T-helper 1 cell treated with Interleukin-12 subunit alpha and Interleukin-12 subunit beta and Interleukin-4 antibody, amounts not matched to agents 30 μg/mL and 1 μg/mL, for 36 hours (primary cell): ENCODE results near the gene YWHAB.

Experiments
- H3K27ac Mint-ChIP-seq: one replicate; pipeline ENCODE4 v1.8.0; 2021; ENCODE audit warnings: mild to moderate bottlenecking, mixed read lengths
- H3K27me3 Mint-ChIP-seq: one replicate; pipeline ENCODE4 v1.8.0; 2021; ENCODE audit warnings: low read depth, mixed read lengths
- H3K36me3 Mint-ChIP-seq: one replicate; pipeline ENCODE4 v1.8.0; 2021; ENCODE audit warnings: low read depth, mixed read lengths
- H3K4me1 Mint-ChIP-seq: one replicate; pipeline ENCODE4 v1.8.0; 2021; ENCODE audit warnings: low read depth, mixed read lengths
- H3K4me3 Mint-ChIP-seq: one replicate; pipeline ENCODE4 v1.8.0; 2021; ENCODE audit warnings: mild to moderate bottlenecking, moderate library complexity, mixed read lengths
- H3K9me3 Mint-ChIP-seq: one replicate; pipeline ENCODE4 v1.8.0; 2021; ENCODE audit warnings: mixed read lengths

YWHAB gene

GRCh38 chr20:44914924-44915323 lies 29.4 kb downstream of the YWHAB start:
- Mint-ChIP-seq H3K27ac (peak overlapping the region; percentile 71), H3K36me3 (peaks cover 19% of the 10 kb centered on the region), H3K27me3 (no peaks in the 10 kb centered on the region), H3K4me1 (peaks cover 19% of the 10 kb centered on the region), H3K4me3 (no peak overlapping the region), H3K9me3 (no peaks in the 10 kb centered on the region)

GRCh38 chr20:44916586-44916985 lies 31.1 kb downstream of the YWHAB start:
- H3K4me1 Mint-ChIP-seq: peaks cover 15% of the 10 kb centered on the region
- no peaks in the 10 kb centered on the region for H3K27me3 Mint-ChIP-seq
- H3K36me3 Mint-ChIP-seq: peaks cover 19% of the 10 kb centered on the region
- no peak overlapping the region for H3K27ac Mint-ChIP-seq
- no peak overlapping the region for H3K4me3 Mint-ChIP-seq
- no peaks in the 10 kb centered on the region for H3K9me3 Mint-ChIP-seq

GRCh38 chr20:44917399-44917798 lies 31.9 kb downstream of the YWHAB start:
- Mint-ChIP-seq H3K4me3 (no peak overlapping the region), H3K27ac (no peak overlapping the region), H3K27me3 (no peaks in the 10 kb centered on the region), H3K9me3 (no peaks in the 10 kb centered on the region), H3K36me3 (peaks cover 18% of the 10 kb centered on the region), H3K4me1 (peaks cover 13% of the 10 kb centered on the region)

GRCh38 chr20:44918342-44918741 lies 32.8 kb downstream of the YWHAB start:
- H3K27ac Mint-ChIP-seq: no peak overlapping the region
- no peaks in the 10 kb centered on the region for H3K27me3 Mint-ChIP-seq
- H3K36me3 Mint-ChIP-seq: peaks cover 16% of the 10 kb centered on the region
- peaks cover 11% of the 10 kb centered on the region for H3K4me1 Mint-ChIP-seq
- H3K4me3 Mint-ChIP-seq: no peak overlapping the region
- no peaks in the 10 kb centered on the region for H3K9me3 Mint-ChIP-seq

- no peak overlapping the region for H3K4me3 Mint-ChIP-seq
- no peaks in the 10 kb centered on the region for H3K9me3 Mint-ChIP-seq
- no peaks in the 10 kb centered on the region for H3K27me3 Mint-ChIP-seq
- H3K4me1 Mint-ChIP-seq: peaks cover 10% of the 10 kb centered on the region
- H3K36me3 Mint-ChIP-seq: peaks cover 13% of the 10 kb centered on the region
- no peak overlapping the region for H3K27ac Mint-ChIP-seq
These were observed 33.3 kb downstream of the YWHAB start for GRCh38 chr20:44918761-44919160.

GRCh38 chr20:44921447-44921846 lies 35.9 kb downstream of the YWHAB start:
- peaks cover 13% of the 10 kb centered on the region for H3K36me3 Mint-ChIP-seq
- H3K4me1 Mint-ChIP-seq: no peaks in the 10 kb centered on the region
- H3K4me3 Mint-ChIP-seq: no peak overlapping the region
- no peaks in the 10 kb centered on the region for H3K9me3 Mint-ChIP-seq
- no peaks in the 10 kb centered on the region for H3K27me3 Mint-ChIP-seq
- H3K27ac Mint-ChIP-seq: no peak overlapping the region

- H3K9me3 Mint-ChIP-seq: no peaks in the 10 kb centered on the region
- no peak overlapping the region for H3K27ac Mint-ChIP-seq
- H3K4me3 Mint-ChIP-seq: no peak overlapping the region
- peaks cover 7% of the 10 kb centered on the region for H3K36me3 Mint-ChIP-seq
- no peaks in the 10 kb centered on the region for H3K4me1 Mint-ChIP-seq
- H3K27me3 Mint-ChIP-seq: no peaks in the 10 kb centered on the region
These were observed 39.0 kb downstream of the YWHAB start for GRCh38 chr20:44924541-44924940.

GRCh38 chr20:44928595-44928994 lies 43.1 kb downstream of the YWHAB start:
- Mint-ChIP-seq H3K36me3 (peaks cover 13% of the 10 kb centered on the region), H3K9me3 (no peaks in the 10 kb centered on the region), H3K4me1 (no peaks in the 10 kb centered on the region), H3K4me3 (no peak overlapping the region), H3K27me3 (no peaks in the 10 kb centered on the region), H3K27ac (no peak overlapping the region)

GRCh38 chr20:44930517-44931168 lies 45.1 kb downstream of the YWHAB start:
- no peaks in the 10 kb centered on the region for H3K4me1 Mint-ChIP-seq
- no peak overlapping the region for H3K4me3 Mint-ChIP-seq
- peaks cover 13% of the 10 kb centered on the region for H3K36me3 Mint-ChIP-seq
- H3K27me3 Mint-ChIP-seq: no peaks in the 10 kb centered on the region
- H3K9me3 Mint-ChIP-seq: no peaks in the 10 kb centered on the region
- no peak overlapping the region for H3K27ac Mint-ChIP-seq

- no peaks in the 10 kb centered on the region for H3K9me3 Mint-ChIP-seq
- H3K27me3 Mint-ChIP-seq: no peaks in the 10 kb centered on the region
- H3K4me3 Mint-ChIP-seq: no peak overlapping the region
- H3K4me1 Mint-ChIP-seq: no peaks in the 10 kb centered on the region
- no peak overlapping the region for H3K27ac Mint-ChIP-seq
- peaks cover 13% of the 10 kb centered on the region for H3K36me3 Mint-ChIP-seq
These were observed 46.4 kb downstream of the YWHAB start for GRCh38 chr20:44931911-44932310.

- no peak overlapping the region for H3K27ac Mint-ChIP-seq
- H3K36me3 Mint-ChIP-seq: peaks cover 15% of the 10 kb centered on the region
These were observed 47.4 kb downstream of the YWHAB start for GRCh38 chr20:44932916-44933315.

GRCh38 chr20:44936510-44936909 lies 51.0 kb downstream of the YWHAB start:
- peaks cover 17% of the 10 kb centered on the region for H3K36me3 Mint-ChIP-seq

More at GRCh38 chr20:44932916-44933315, 47.4 kb downstream of the YWHAB start:
- Mint-ChIP-seq H3K9me3 (no peaks in the 10 kb centered on the region), H3K4me3 (no peak overlapping the region), H3K4me1 (no peaks in the 10 kb centered on the region), H3K27me3 (no peaks in the 10 kb centered on the region)

GRCh38 chr20:44938637-44939036 lies 53.1 kb downstream of the YWHAB start:
- Mint-ChIP-seq H3K27me3 (no peaks in the 10 kb centered on the region), H3K36me3 (peaks cover 26% of the 10 kb centered on the region), H3K4me3 (no peak overlapping the region), H3K27ac (no peak overlapping the region), H3K4me1 (no peaks in the 10 kb centered on the region), H3K9me3 (no peaks in the 10 kb centered on the region)

More at GRCh38 chr20:44936510-44936909, 51.0 kb downstream of the YWHAB start:
- no peaks in the 10 kb centered on the region for H3K9me3 Mint-ChIP-seq
- H3K4me1 Mint-ChIP-seq: no peaks in the 10 kb centered on the region
- H3K27ac Mint-ChIP-seq: no peak overlapping the region
- no peak overlapping the region for H3K4me3 Mint-ChIP-seq
- H3K27me3 Mint-ChIP-seq: no peaks in the 10 kb centered on the region

- H3K4me1 Mint-ChIP-seq: no peaks in the 10 kb centered on the region
- peaks cover 36% of the 10 kb centered on the region for H3K36me3 Mint-ChIP-seq
- H3K4me3 Mint-ChIP-seq: no peak overlapping the region
- no peaks in the 10 kb centered on the region for H3K9me3 Mint-ChIP-seq
- no peaks in the 10 kb centered on the region for H3K27me3 Mint-ChIP-seq
- no peak overlapping the region for H3K27ac Mint-ChIP-seq
These were observed 55.7 kb downstream of the YWHAB start for GRCh38 chr20:44941120-44941691.

GRCh38 chr20:44942264-44942973 lies 56.9 kb downstream of the YWHAB start:
- Mint-ChIP-seq H3K27ac (no peak overlapping the region), H3K4me1 (no peaks in the 10 kb centered on the region), H3K36me3 (peaks cover 38% of the 10 kb centered on the region), H3K4me3 (no peak overlapping the region), H3K27me3 (no peaks in the 10 kb centered on the region), H3K9me3 (no peaks in the 10 kb centered on the region)
